ENCODE measurements around the gene COMMD9.

Gene COMMD9

DNA sequence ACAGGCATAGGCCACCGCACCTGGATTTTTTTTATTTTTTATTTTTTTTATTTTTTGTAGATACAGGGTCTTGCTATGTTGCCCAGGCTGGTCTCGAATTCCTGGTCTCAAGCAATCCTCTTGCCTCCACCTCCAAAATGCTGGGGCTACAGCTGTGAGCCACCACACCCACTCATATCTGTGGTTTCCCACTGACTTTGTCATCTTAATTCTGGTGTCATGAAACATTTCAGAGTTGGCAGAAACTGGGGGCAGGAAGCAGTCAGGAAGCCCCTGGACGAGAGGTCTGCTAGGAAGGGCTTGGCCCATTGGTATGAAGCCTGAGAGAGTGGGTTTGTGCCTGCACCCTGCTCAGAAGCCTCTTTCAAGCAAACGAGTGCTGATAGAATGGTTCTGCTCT is 49.1 kb downstream of the COMMD9 start:
- Histone ChIP-seq H3K27ac (ENCODE audit: low read depth, low read length) (no peak overlapping the region), H3K4me3 (ENCODE audit: low read length) (no peak overlapping the region), H3K36me3 (ENCODE audit: control insufficient read depth, insufficient read depth, low read length) (no peaks in the 10 kb centered on the region), H3K27me3 (ENCODE audit: control insufficient read depth, insufficient read depth, low read length) (no peaks in the 10 kb centered on the region), H3K4me1 (ENCODE audit: control insufficient read depth, insufficient read depth, low read length) (no peaks in the 10 kb centered on the region), H3K9ac (ENCODE audit: low read length) (no peak overlapping the region)

- H3K9ac ChIP-seq (ENCODE audit: low read length): no peak overlapping the region
- no peaks in the 10 kb centered on the region for H3K36me3 ChIP-seq (ENCODE audit: control insufficient read depth, insufficient read depth, low read length)
- no peak overlapping the region for H3K4me3 ChIP-seq (ENCODE audit: low read length)
- no peaks in the 10 kb centered on the region for H3K4me1 ChIP-seq (ENCODE audit: control insufficient read depth, insufficient read depth, low read length)
- no peak overlapping the region for H3K27ac ChIP-seq (ENCODE audit: low read depth, low read length)
- H3K27me3 ChIP-seq (ENCODE audit: control insufficient read depth, insufficient read depth, low read length): no peaks in the 10 kb centered on the region
These were observed 49.6 kb downstream of the COMMD9 start for GRCh38 chr11:36239636-36240035.

DNA sequence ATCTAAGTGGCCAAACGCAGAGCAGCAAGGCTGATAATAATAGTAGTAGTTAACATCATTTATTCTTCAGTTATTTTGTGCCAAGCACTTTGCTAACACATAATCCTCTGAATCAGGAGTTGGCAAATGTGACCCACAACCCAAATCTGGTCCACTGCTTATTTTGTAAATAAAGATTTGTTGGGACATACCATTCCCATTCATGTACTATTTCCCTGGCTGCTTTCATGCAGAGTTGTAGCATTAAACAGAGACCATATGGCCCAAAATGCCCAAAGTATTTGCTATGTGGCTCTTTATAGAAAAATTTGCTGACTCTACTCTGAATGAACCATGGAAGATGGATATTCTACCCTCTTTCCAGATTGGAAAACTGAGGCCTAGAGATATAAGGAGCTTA is 50.3 kb downstream of the COMMD9 start:
- Histone ChIP-seq H3K4me1 (ENCODE audit: control insufficient read depth, insufficient read depth, low read length) (no peaks in the 10 kb centered on the region), H3K27ac (ENCODE audit: low read depth, low read length) (no peak overlapping the region), H3K4me3 (ENCODE audit: low read length) (no peak overlapping the region), H3K36me3 (ENCODE audit: control insufficient read depth, insufficient read depth, low read length) (no peaks in the 10 kb centered on the region), H3K27me3 (ENCODE audit: control insufficient read depth, insufficient read depth, low read length) (no peaks in the 10 kb centered on the region), H3K9ac (ENCODE audit: low read length) (no peak overlapping the region)

DNA sequence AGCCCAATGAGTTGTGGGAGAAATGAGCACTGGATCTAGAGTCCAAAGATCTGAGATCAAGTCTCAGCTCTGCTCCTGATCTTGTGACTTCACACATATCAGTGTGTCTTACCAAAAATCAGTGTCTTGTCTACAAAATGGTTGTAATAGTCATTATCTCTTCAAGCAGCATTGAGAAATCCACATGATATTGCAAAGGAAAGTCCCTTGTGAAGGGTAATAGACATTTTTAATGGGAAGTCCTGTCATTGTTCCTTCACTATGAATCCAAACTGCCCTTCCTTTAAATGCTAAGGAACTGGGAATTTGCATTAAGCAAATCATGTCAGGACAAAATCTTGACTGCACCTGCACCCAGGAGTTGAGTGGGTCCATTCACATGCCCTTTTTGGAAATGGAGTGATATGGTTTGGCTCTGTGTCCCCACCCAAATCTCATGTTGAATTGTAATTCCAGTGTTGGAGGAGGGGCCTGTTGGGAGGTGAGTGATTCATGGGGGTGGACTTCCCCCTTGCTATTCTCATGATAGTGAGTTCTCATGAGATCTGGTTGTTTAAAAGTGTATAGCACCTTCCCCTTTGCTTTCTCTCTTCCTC is 51.1 kb downstream of the COMMD9 start:
- H3K27me3 ChIP-seq (ENCODE audit: control insufficient read depth, insufficient read depth, low read length): no peaks in the 10 kb centered on the region
- H3K36me3 ChIP-seq (ENCODE audit: control insufficient read depth, insufficient read depth, low read length): no peaks in the 10 kb centered on the region
- H3K4me1 ChIP-seq (ENCODE audit: control insufficient read depth, insufficient read depth, low read length): no peaks in the 10 kb centered on the region
- H3K27ac ChIP-seq (ENCODE audit: low read depth, low read length): no peak overlapping the region
- no peak overlapping the region for H3K9ac ChIP-seq (ENCODE audit: low read length)
- no peak overlapping the region for H3K4me3 ChIP-seq (ENCODE audit: low read length)

DNA sequence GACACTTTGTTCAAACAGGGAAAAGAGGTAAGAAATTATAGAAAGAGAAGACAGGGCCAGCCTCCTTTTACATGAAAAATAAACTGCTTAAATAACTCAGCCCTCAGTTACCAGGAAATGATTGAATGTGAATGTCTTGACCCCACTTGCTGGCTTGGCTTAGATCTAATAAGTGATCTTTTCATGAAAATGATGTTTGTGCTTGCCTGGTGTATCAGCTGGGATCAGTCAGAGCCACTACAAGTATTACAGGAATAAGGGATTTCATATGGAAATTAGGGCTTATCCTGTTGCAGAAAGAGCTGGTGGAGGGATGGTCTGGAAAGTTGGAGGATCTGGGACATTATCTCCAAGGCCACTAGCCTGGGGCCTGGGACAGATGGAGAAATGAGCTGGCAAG is 51.8 kb downstream of the COMMD9 start:
- H3K9ac ChIP-seq (ENCODE audit: low read length): no peak overlapping the region
- H3K4me1 ChIP-seq (ENCODE audit: control insufficient read depth, insufficient read depth, low read length): no peaks in the 10 kb centered on the region
- H3K27me3 ChIP-seq (ENCODE audit: control insufficient read depth, insufficient read depth, low read length): no peaks in the 10 kb centered on the region
- no peak overlapping the region for H3K4me3 ChIP-seq (ENCODE audit: low read length)
- no peak overlapping the region for H3K27ac ChIP-seq (ENCODE audit: low read depth, low read length)
- no peaks in the 10 kb centered on the region for H3K36me3 ChIP-seq (ENCODE audit: control insufficient read depth, insufficient read depth, low read length)

DNA sequence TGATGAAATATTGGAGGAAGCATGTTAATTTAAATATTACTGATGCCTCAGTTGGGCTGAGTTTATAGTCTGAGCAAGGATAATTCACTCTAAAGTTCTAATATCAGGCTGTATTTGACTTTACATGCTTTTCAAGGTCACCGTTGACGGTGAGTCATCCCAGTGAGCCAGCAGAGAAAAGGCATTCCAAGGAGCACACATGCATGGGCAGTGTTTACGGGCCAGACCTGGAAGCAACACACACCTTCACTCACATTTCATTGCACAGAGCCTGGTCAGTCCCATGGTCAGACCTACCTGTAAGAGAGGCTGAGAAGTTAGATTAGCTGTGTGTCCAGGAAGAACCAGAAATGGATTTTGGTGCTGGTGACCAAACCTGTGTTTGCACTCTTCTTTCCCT is 53.5 kb downstream of the COMMD9 start:
- Histone ChIP-seq H3K27me3 (ENCODE audit: control insufficient read depth, insufficient read depth, low read length) (no peaks in the 10 kb centered on the region), H3K4me3 (ENCODE audit: low read length) (no peak overlapping the region), H3K4me1 (ENCODE audit: control insufficient read depth, insufficient read depth, low read length) (no peaks in the 10 kb centered on the region), H3K27ac (ENCODE audit: low read depth, low read length) (no peak overlapping the region), H3K9ac (ENCODE audit: low read length) (no peak overlapping the region), H3K36me3 (ENCODE audit: control insufficient read depth, insufficient read depth, low read length) (no peaks in the 10 kb centered on the region)

DNA sequence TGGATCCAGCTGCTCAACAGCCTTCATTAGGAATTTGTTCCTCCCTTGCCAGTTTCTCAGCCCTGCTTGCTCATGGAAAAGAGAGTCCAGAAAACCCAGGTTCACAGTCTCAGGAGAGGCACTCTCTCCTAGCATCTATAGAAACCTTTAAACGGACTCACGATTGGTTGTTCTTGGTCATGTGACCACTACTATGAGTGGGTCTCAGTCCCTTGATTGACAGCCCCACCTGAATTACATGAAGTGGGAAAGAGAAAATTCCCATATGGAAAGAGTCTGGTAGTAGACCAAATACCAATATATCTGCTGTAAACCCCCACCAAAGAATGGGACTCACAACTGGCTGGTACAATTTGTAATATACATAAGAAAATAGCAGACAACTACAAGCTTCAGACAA is 54.4 kb downstream of the COMMD9 start:
- H3K4me1 ChIP-seq (ENCODE audit: control insufficient read depth, insufficient read depth, low read length): no peaks in the 10 kb centered on the region
- no peaks in the 10 kb centered on the region for H3K27me3 ChIP-seq (ENCODE audit: control insufficient read depth, insufficient read depth, low read length)
- no peak overlapping the region for H3K27ac ChIP-seq (ENCODE audit: low read depth, low read length)
- H3K9ac ChIP-seq (ENCODE audit: low read length): no peak overlapping the region
- H3K4me3 ChIP-seq (ENCODE audit: low read length): no peak overlapping the region
- no peaks in the 10 kb centered on the region for H3K36me3 ChIP-seq (ENCODE audit: control insufficient read depth, insufficient read depth, low read length)

- Histone ChIP-seq H3K36me3 (ENCODE audit: control insufficient read depth, insufficient read depth, low read length) (no peaks in the 10 kb centered on the region), H3K4me3 (ENCODE audit: low read length) (no peak overlapping the region), H3K27me3 (ENCODE audit: control insufficient read depth, insufficient read depth, low read length) (no peaks in the 10 kb centered on the region), H3K9ac (ENCODE audit: low read length) (no peak overlapping the region), H3K27ac (ENCODE audit: low read depth, low read length) (no peak overlapping the region), H3K4me1 (ENCODE audit: control insufficient read depth, insufficient read depth, low read length) (no peaks in the 10 kb centered on the region)
These were observed 56.0 kb downstream of the COMMD9 start for GRCh38 chr11:36233204-36233603.

DNA sequence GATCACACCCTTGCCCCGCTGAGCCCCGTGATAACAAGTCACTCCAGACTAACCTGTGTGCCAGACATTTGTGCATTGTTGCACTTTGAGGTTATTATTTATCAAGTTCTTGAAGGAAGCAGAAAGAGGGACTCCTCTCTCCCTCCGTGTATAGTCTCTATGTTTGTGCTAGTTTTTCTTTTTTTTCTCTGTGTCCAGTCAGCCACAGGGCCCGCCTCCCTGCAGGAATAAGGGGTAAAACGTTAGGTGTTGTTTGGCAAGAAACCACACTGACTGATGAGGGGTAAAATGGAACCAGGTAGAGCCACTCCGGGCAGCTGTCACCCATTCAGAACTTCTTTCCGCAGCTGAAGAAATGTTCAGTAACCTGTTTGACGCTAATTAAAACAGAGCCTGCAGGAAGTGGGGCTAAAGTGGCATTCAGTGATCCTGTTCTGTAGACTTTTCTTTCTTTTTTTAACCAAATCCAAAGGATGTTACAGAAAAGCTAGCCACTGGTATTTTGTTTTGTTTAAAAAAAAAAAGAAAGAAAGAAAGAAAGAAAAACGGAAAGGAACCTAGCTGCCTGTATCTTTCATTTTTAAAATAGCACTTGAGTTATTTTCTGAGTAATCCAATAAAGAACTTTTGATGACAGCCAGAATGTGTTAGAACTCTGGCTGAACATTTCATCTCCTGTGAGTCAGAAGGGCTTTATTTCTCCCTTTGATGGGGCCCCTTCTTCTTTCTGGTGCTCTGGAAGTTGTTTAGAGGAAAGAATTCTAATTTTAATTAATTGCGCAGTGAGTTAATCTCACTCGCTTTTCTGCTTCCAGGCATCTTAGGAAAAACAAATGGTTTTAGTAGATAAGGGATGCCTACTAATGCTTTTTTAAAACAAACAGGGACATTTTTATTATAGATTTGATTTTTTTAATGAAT is 58.2 kb downstream of the COMMD9 start:
- no peak overlapping the region for H3K27ac ChIP-seq (ENCODE audit: low read depth, low read length)
- H3K4me1 ChIP-seq (ENCODE audit: control insufficient read depth, insufficient read depth, low read length): no peaks in the 10 kb centered on the region
- no peak overlapping the region for H3K9ac ChIP-seq (ENCODE audit: low read length)
- no peak overlapping the region for H3K4me3 ChIP-seq (ENCODE audit: low read length)
- no peaks in the 10 kb centered on the region for H3K27me3 ChIP-seq (ENCODE audit: control insufficient read depth, insufficient read depth, low read length)
- H3K36me3 ChIP-seq (ENCODE audit: control insufficient read depth, insufficient read depth, low read length): no peaks in the 10 kb centered on the region

- Histone ChIP-seq H3K4me3 (ENCODE audit: low read length) (no peak overlapping the region), H3K27me3 (ENCODE audit: control insufficient read depth, insufficient read depth, low read length) (no peaks in the 10 kb centered on the region), H3K36me3 (ENCODE audit: control insufficient read depth, insufficient read depth, low read length) (no peaks in the 10 kb centered on the region), H3K4me1 (ENCODE audit: control insufficient read depth, insufficient read depth, low read length) (no peaks in the 10 kb centered on the region), H3K27ac (ENCODE audit: low read depth, low read length) (no peak overlapping the region), H3K9ac (ENCODE audit: low read length) (no peak overlapping the region)
These were observed 60.0 kb downstream of the COMMD9 start for GRCh38 chr11:36229091-36229705.

GRCh38 chr11:36228689-36229088 is 60.5 kb downstream of the COMMD9 start:
- H3K27ac ChIP-seq (ENCODE audit: low read depth, low read length): no peak overlapping the region
- H3K36me3 ChIP-seq (ENCODE audit: control insufficient read depth, insufficient read depth, low read length): no peaks in the 10 kb centered on the region
- no peaks in the 10 kb centered on the region for H3K27me3 ChIP-seq (ENCODE audit: control insufficient read depth, insufficient read depth, low read length)
- H3K9ac ChIP-seq (ENCODE audit: low read length): no peak overlapping the region
- no peaks in the 10 kb centered on the region for H3K4me1 ChIP-seq (ENCODE audit: control insufficient read depth, insufficient read depth, low read length)
- H3K4me3 ChIP-seq (ENCODE audit: low read length): no peak overlapping the region

- Histone ChIP-seq H3K36me3 (ENCODE audit: control insufficient read depth, insufficient read depth, low read length) (no peaks in the 10 kb centered on the region), H3K27me3 (ENCODE audit: control insufficient read depth, insufficient read depth, low read length) (no peaks in the 10 kb centered on the region), H3K4me1 (ENCODE audit: control insufficient read depth, insufficient read depth, low read length) (no peaks in the 10 kb centered on the region), H3K9ac (ENCODE audit: low read length) (no peak overlapping the region), H3K4me3 (ENCODE audit: low read length) (no peak overlapping the region), H3K27ac (ENCODE audit: low read depth, low read length) (no peak overlapping the region)
These were observed 62.2 kb downstream of the COMMD9 start for GRCh38 chr11:36227044-36227443.

Data from rectal smooth muscle tissue (tissue), 1 donor.